H1 (cell line): ENCODE results near the gene ZXDC.
A peak's percentile ranks its signal among the peaks of the same experiment; 100 is the strongest.

Experiments used
- CEBPB ChIP-seq: IDR thresholded peaks from 2 replicates; pipeline ENCODE4 v1.6.1; 2012; ENCODE audit warnings: low read depth, low read length
- CTCF ChIP-seq, 3 experiments: IDR thresholded peaks; 1 replicate in 2 of 3; 2 replicates in 1 of 3; pipeline versions ENCODE4 v1.5.1 to v1.6.1; 2011; ENCODE audit warnings: low read length in 3 of 3, mild to moderate bottlenecking in 3 of 3, inconsistent platforms in 2 of 3, low read depth in 1 of 3, moderate library complexity in 1 of 3; ENCODE audit not compliant: insufficient read depth in 1 of 3; ENCODE audit errors: control extremely low read depth in 1 of 3
- EGR1 ChIP-seq: IDR thresholded peaks from 2 replicates; pipeline ENCODE4 v1.6.1; 2011; ENCODE audit warnings: low read depth, low read length, borderline replicate concordance
- EZH2 ChIP-seq: fragments of 200-600 bp; sonication (generic); IDR thresholded peaks from 2 replicates; pipeline ENCODE4 v1.7.1; 2012; ENCODE audit warnings: low read depth, mild to moderate bottlenecking, moderate library complexity, low read length, inconsistent platforms; ENCODE audit not compliant: severe bottlenecking
- HDAC2 ChIP-seq, 2 experiments: fragments of 300-600 bp in 1 of 2; sonication (generic) in 1 of 2; IDR thresholded peaks; 2 replicates each; pipeline ENCODE4 v1.6.1; 2011 to 2012; ENCODE audit warnings: low read depth in 2 of 2, low read length in 2 of 2, mild to moderate bottlenecking in 2 of 2, moderate library complexity in 2 of 2, borderline replicate concordance in 1 of 2, inconsistent platforms in 1 of 2
- JUN ChIP-seq: IDR thresholded peaks from 2 replicates; pipeline ENCODE4 v1.6.1; 2011; ENCODE audit warnings: low read depth, mild to moderate bottlenecking, improper control_type of control experiment, low read length
- MAFK ChIP-seq: IDR thresholded peaks from 2 replicates; pipeline ENCODE4 v1.6.1; 2012; ENCODE audit warnings: low read depth, mild to moderate bottlenecking, improper control_type of control experiment, low read length
- MAX ChIP-seq: IDR thresholded peaks from 2 replicates; pipeline ENCODE4 v1.6.1; 2012; ENCODE audit warnings: inconsistent platforms
- POLR2AphosphoS5 ChIP-seq: IDR thresholded peaks from 2 replicates; pipeline ENCODE4 v1.6.1; 2011; ENCODE audit warnings: low read depth, low read length
- TAF7 ChIP-seq: optimal IDR thresholded peaks from 2 replicates; pipeline ENCODE3; 2011; ENCODE audit warnings: low read depth, mild to moderate bottlenecking, inconsistent platforms, low read length, moderate library complexity, borderline replicate concordance

- no peak for TF ChIP-seq CEBPB
- peak in 2 of 3 experiments; percentile 49; a peak in 3 of 4 replicates for TF ChIP-seq CTCF (IDR thresholded peaks at IDR 0.05; ENCODE audit: control extremely low read depth in 1 of 3, insufficient read depth in 1 of 3, low read depth in 1 of 3, low read length in 3 of 3)
- no peak for TF ChIP-seq EZH2
- peak; percentile 15 for TF ChIP-seq TAF7
- TF ChIP-seq MAX: peak; percentile 4; the same call in 1 of the 2 replicates
- TF ChIP-seq EGR1: 0 out of 2 replicates have a peak, but pooled peaks have one; percentile 18
- TF ChIP-seq HDAC2 (IDR thresholded peaks at IDR 0.05; ENCODE audit: borderline replicate concordance in 1 of 2, low read depth in 2 of 2, low read length in 2 of 2): no peak
- no peak for TF ChIP-seq MAFK
- TF ChIP-seq POLR2AphosphoS5: peak; percentile 70
- TF ChIP-seq JUN: no peak
These were observed at the start of gene ZXDC for GRCh38 chr3:126475413-126476114.
